Neural cell (in vitro differentiated cells): ENCODE data around the gene TMEM19. TPM values are rescaled to one million over a fixed set of nuclear protein-coding genes. Genes with fewer than 3 reads are reported as not detected.

Source experiments
- H2AFZ ChIP-seq: fragments of 200-600, 300-800 bp; sonication (generic), shearing (Covaris generic); 2 replicates; pipeline ENCODE4 v1.6.0; 2014; ENCODE audit warnings: low read depth, mild to moderate bottlenecking, antibody characterized with exemption, low read length, moderate library complexity
- H3F3A ChIP-seq: fragments of 200-600 bp; shearing (Covaris generic); 2 replicates; pipeline ENCODE4 v1.6.1; 2016; ENCODE audit warnings: mild to moderate bottlenecking, moderate library complexity, mixed read lengths, antibody characterized with exemption, low read length; ENCODE audit not compliant: insufficient read depth, poor library complexity, severe bottlenecking
- H3K27ac ChIP-seq: fragments of 200-600, 300-800 bp; sonication (generic), shearing (Covaris generic); 2 replicates; pipeline ENCODE4 v1.5.1; 2014; ENCODE audit warnings: mild to moderate bottlenecking, low read length, moderate library complexity
- H3K27me3 ChIP-seq: fragments of 300-800, 200-600 bp; sonication (generic), shearing (Covaris generic); 2 replicates; pipeline ENCODE4 v1.6.0; 2014; ENCODE audit warnings: mild to moderate bottlenecking, low read depth, low read length, moderate library complexity; ENCODE audit not compliant: insufficient read depth
- H3K36me3 ChIP-seq: fragments of 300-800, 200-600 bp; sonication (generic), shearing (Covaris generic); 2 replicates; pipeline ENCODE4 v1.5.1; 2014; ENCODE audit warnings: mild to moderate bottlenecking, antibody characterized with exemption, low read length, moderate library complexity; ENCODE audit not compliant: insufficient read depth
- H3K4me2 ChIP-seq: fragments of 300-800, 200-600 bp; sonication (generic), shearing (Covaris generic); 2 replicates; pipeline ENCODE4 v1.6.0; 2014; ENCODE audit warnings: mild to moderate bottlenecking, low read length
- H3K4me3 ChIP-seq: fragments of 300-800, 200-600 bp; sonication (generic), shearing (Covaris generic); 2 replicates; pipeline ENCODE4 v1.5.1; 2014; ENCODE audit warnings: mild to moderate bottlenecking, low read length, moderate library complexity
- H3K79me2 ChIP-seq: fragments of 200-600 bp; shearing (Covaris generic); replicated peaks from 2 replicates; pipeline ENCODE4 v1.6.0; 2014; ENCODE audit warnings: mild to moderate bottlenecking, low read length, moderate library complexity; ENCODE audit not compliant: insufficient read depth
- H3K9ac ChIP-seq: fragments of 300-800, 200-600 bp; sonication (generic), shearing (Covaris generic); 2 replicates; pipeline ENCODE4 v1.6.1; 2016; ENCODE audit warnings: mild to moderate bottlenecking, low read length, mixed read lengths
- H3K9me2 ChIP-seq: fragments of 200-600 bp; shearing (Covaris generic); 2 replicates; pipeline ENCODE4 v1.6.1; 2016; ENCODE audit warnings: mild to moderate bottlenecking, low read length, mixed read lengths; ENCODE audit not compliant: insufficient read depth
- H3K9me3 ChIP-seq: fragments of 200-600, 300-800 bp; sonication (generic), shearing (Covaris generic); 2 replicates; pipeline ENCODE4 v1.6.1; 2016; ENCODE audit warnings: mild to moderate bottlenecking, mixed run types, low read length, moderate library complexity, mixed read lengths
- H4K20me1 ChIP-seq: fragments of 200-600 bp; shearing (Covaris generic); 2 replicates; pipeline ENCODE4 v1.6.1; 2016; ENCODE audit warnings: mild to moderate bottlenecking, mixed run types; ENCODE audit not compliant: insufficient read depth
- CTCF ChIP-seq: fragments of 450-650 bp; IDR thresholded peaks from 2 replicates; pipeline ENCODE4 v1.5.1; 2014; ENCODE audit warnings: antibody characterized with exemption, mild to moderate bottlenecking, moderate library complexity; ENCODE audit not compliant: poor library complexity, severe bottlenecking
- EP300 ChIP-seq: fragments of 450-650 bp; conservative IDR thresholded peaks from 2 replicates; pipeline ENCODE4 v1.6.1; 2014; ENCODE audit warnings: antibody characterized with exemption, mild to moderate bottlenecking, moderate library complexity; ENCODE audit not compliant: poor library complexity, severe bottlenecking
- EZH2 ChIP-seq: fragments of 200-600, 300-800 bp; shearing (Covaris generic), sonication (generic); IDR thresholded peaks from 2 replicates; pipeline ENCODE4 v1.6.1; 2014; ENCODE audit warnings: antibody characterized with exemption, low read length, borderline replicate concordance, mild to moderate bottlenecking; ENCODE audit not compliant: insufficient read depth, poor library complexity, severe bottlenecking
- MXI1 ChIP-seq: fragments of 450-650 bp; conservative IDR thresholded peaks from 2 replicates; pipeline ENCODE4 v1.6.1; 2014; ENCODE audit warnings: antibody characterized with exemption, mild to moderate bottlenecking; ENCODE audit not compliant: poor library complexity, severe bottlenecking
- POLR2AphosphoS5 ChIP-seq: IDR thresholded peaks from 2 replicates; pipeline ENCODE4 v1.6.1; 2012
- RAD21 ChIP-seq: fragments of 450-650 bp; conservative IDR thresholded peaks from 2 replicates; pipeline ENCODE4 v1.6.1; 2014; ENCODE audit warnings: antibody characterized with exemption, mild to moderate bottlenecking, moderate library complexity
- REST ChIP-seq: IDR thresholded peaks from 2 replicates; pipeline ENCODE4 v1.6.1; 2012; ENCODE audit warnings: borderline replicate concordance
- SMC3 ChIP-seq: fragments of 450-650 bp; conservative IDR thresholded peaks from 2 replicates; pipeline ENCODE4 v1.6.1; 2014; ENCODE audit warnings: antibody characterized with exemption, mild to moderate bottlenecking, moderate library complexity; ENCODE audit not compliant: poor library complexity
- TAF1 ChIP-seq: IDR thresholded peaks from 2 replicates; pipeline ENCODE4 v1.6.1; 2012; ENCODE audit warnings: low read depth
- polyA plus RNA-seq: library from polyadenylated mRNA; depleted of rRNA; stranded (reverse); fragments of >200 nt; gene quantifications from 2 replicates; pipeline ENCODE4 v1.2.3, GENCODE V29; 2014

Gene TMEM19
- polyA plus RNA-seq, 1 donor from 2014 or later, result 24.2 TPM

- Histone ChIP-seq H3K9me3 (no peaks in the 10 kb centered on the region), H3K4me2 (no peak overlapping the region), H3F3A (no peaks in the 10 kb centered on the region), H3K27me3 (no peaks in the 10 kb centered on the region), H4K20me1 (peaks cover 3% of the 10 kb centered on the region), H3K9ac (no peak overlapping the region), H2AFZ (no peak overlapping the region), H3K9me2 (no peaks in the 10 kb centered on the region), H3K79me2 (peaks cover 2% of the 10 kb centered on the region), H3K27ac (no peak overlapping the region), H3K36me3 (peaks cover 10% of the 10 kb centered on the region), H3K4me3 (no peak overlapping the region)
- TF ChIP-seq TAF1 (no peak), RAD21 (no peak), POLR2AphosphoS5 (no peak), MXI1 (no peak), EP300 (no peak), CTCF (no peak), SMC3 (no peak), EZH2 (no peak), REST (no peak)
Observed at GRCh38 chr12:71645268-71645667, 40.6 kb upstream of the TMEM19 start.

GRCh38 chr12:71646512-71646911 is 39.4 kb upstream of the TMEM19 start:
- TF ChIP-seq EP300 (no peak), CTCF (no peak), POLR2AphosphoS5 (no peak), EZH2 (no peak), REST (no peak), TAF1 (no peak), SMC3 (no peak), MXI1 (no peak)
- no peak overlapping the region for H2AFZ ChIP-seq
- no peak overlapping the region for H3K4me3 ChIP-seq
- no peaks in the 10 kb centered on the region for H3K27me3 ChIP-seq
- H3K4me2 ChIP-seq, result no peak overlapping the region
- no peaks in the 10 kb centered on the region for H3F3A ChIP-seq
- no peak overlapping the region for H3K9ac ChIP-seq
- peaks cover 10% of the 10 kb centered on the region for H3K36me3 ChIP-seq
- no peaks in the 10 kb centered on the region for H3K9me3 ChIP-seq
- no peak overlapping the region for H3K27ac ChIP-seq
- H3K79me2 ChIP-seq, result peaks cover 14% of the 10 kb centered on the region
- no peaks in the 10 kb centered on the region for H3K9me2 ChIP-seq
- H4K20me1 ChIP-seq, result peaks cover 3% of the 10 kb centered on the region
